ENCODE measurements around the gene RCOR1. TPM values are rescaled to one million over a fixed set of nuclear protein-coding genes. Genes with fewer than 3 reads are reported as not detected.

RCOR1 gene
- total RNA-seq, 1 donor from 2014 or later, result 25.2 TPM

DNA sequence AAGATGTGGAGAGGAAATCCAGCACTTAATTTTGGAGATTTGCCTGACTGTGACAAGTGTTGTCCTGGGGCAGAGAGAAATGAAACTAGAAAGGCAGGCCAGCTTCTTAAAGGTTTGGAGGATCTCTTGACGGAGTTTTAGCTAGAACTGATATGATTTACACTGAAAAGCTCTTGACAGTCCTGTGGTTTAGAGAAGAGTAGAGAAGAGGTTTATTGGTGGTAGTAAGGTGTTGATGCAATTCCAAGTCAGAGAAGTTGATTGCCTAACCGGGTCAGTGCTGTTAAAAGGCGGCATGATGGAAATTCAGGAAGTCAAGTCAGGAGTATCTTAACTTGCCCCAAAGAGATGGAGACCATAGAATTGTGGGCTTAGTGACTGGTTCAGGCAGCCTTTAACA lies 95.8 kb downstream of the RCOR1 start:
- Mint-ChIP-seq H3K27me3 (ENCODE audit: low read depth) (no peaks in the 10 kb centered on the region), H3K4me1 (ENCODE audit: low read depth) (peaks cover 14% of the 10 kb centered on the region), H3K27ac (ENCODE audit: unreplicated experiment) (no peak overlapping the region), H3K4me3 (ENCODE audit: unreplicated experiment) (no peak overlapping the region), H3K9me3 (ENCODE audit: low read depth) (no peaks in the 10 kb centered on the region), H3K36me3 (ENCODE audit: low read depth) (no peaks in the 10 kb centered on the region)
- no peak for DNase-seq (ENCODE audit: low spot score)
- TF ChIP-seq, protein P1, sequence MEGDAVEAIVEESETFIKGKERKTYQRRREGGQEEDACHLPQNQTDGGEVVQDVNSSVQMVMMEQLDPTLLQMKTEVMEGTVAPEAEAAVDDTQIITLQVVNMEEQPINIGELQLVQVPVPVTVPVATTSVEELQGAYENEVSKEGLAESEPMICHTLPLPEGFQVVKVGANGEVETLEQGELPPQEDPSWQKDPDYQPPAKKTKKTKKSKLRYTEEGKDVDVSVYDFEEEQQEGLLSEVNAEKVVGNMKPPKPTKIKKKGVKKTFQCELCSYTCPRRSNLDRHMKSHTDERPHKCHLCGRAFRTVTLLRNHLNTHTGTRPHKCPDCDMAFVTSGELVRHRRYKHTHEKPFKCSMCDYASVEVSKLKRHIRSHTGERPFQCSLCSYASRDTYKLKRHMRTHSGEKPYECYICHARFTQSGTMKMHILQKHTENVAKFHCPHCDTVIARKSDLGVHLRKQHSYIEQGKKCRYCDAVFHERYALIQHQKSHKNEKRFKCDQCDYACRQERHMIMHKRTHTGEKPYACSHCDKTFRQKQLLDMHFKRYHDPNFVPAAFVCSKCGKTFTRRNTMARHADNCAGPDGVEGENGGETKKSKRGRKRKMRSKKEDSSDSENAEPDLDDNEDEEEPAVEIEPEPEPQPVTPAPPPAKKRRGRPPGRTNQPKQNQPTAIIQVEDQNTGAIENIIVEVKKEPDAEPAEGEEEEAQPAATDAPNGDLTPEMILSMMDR (IDR thresholded peaks at IDR 0.05), result no peak

GRCh38 chr14:102690509-102691286 lies 98.2 kb downstream of the RCOR1 start:
- H3K9me3 Mint-ChIP-seq (ENCODE audit: low read depth), result no peaks in the 10 kb centered on the region
- peaks cover 33% of the 10 kb centered on the region for H3K4me1 Mint-ChIP-seq (ENCODE audit: low read depth)
- TF ChIP-seq, protein P1 (IDR thresholded peaks at IDR 0.05), result no peak
- H3K36me3 Mint-ChIP-seq (ENCODE audit: low read depth), result no peaks in the 10 kb centered on the region
- H3K27ac Mint-ChIP-seq (ENCODE audit: unreplicated experiment), result no peak overlapping the region
- H3K27me3 Mint-ChIP-seq (ENCODE audit: low read depth), result no peaks in the 10 kb centered on the region
- DNase-seq (ENCODE audit: low spot score), result no peak
- no peak overlapping the region for H3K4me3 Mint-ChIP-seq (ENCODE audit: unreplicated experiment)

- no peak overlapping the region for H3K27ac Mint-ChIP-seq (ENCODE audit: unreplicated experiment)
- no peak overlapping the region for H3K4me3 Mint-ChIP-seq (ENCODE audit: unreplicated experiment)
- peaks cover 42% of the 10 kb centered on the region for H3K4me1 Mint-ChIP-seq (ENCODE audit: low read depth)
- no peaks in the 10 kb centered on the region for H3K9me3 Mint-ChIP-seq (ENCODE audit: low read depth)
- TF ChIP-seq, protein P1 (IDR thresholded peaks at IDR 0.05), result no peak
- no peaks in the 10 kb centered on the region for H3K27me3 Mint-ChIP-seq (ENCODE audit: low read depth)
- DNase-seq (ENCODE audit: low spot score), result no peak
- no peaks in the 10 kb centered on the region for H3K36me3 Mint-ChIP-seq (ENCODE audit: low read depth)
These were observed 99.3 kb downstream of the RCOR1 start for GRCh38 chr14:102691763-102692162.

GRCh38 chr14:102692334-102692733 lies 99.9 kb downstream of the RCOR1 start:
- Mint-ChIP-seq H3K27me3 (ENCODE audit: low read depth) (no peaks in the 10 kb centered on the region), H3K27ac (ENCODE audit: unreplicated experiment) (no peak overlapping the region), H3K9me3 (ENCODE audit: low read depth) (no peaks in the 10 kb centered on the region), H3K4me1 (ENCODE audit: low read depth) (peaks cover 48% of the 10 kb centered on the region), H3K4me3 (ENCODE audit: unreplicated experiment) (no peak overlapping the region), H3K36me3 (ENCODE audit: low read depth) (no peaks in the 10 kb centered on the region)
- DNase-seq (ENCODE audit: low spot score), result no peak
- TF ChIP-seq, protein P1 (IDR thresholded peaks at IDR 0.05), result no peak

DNA sequence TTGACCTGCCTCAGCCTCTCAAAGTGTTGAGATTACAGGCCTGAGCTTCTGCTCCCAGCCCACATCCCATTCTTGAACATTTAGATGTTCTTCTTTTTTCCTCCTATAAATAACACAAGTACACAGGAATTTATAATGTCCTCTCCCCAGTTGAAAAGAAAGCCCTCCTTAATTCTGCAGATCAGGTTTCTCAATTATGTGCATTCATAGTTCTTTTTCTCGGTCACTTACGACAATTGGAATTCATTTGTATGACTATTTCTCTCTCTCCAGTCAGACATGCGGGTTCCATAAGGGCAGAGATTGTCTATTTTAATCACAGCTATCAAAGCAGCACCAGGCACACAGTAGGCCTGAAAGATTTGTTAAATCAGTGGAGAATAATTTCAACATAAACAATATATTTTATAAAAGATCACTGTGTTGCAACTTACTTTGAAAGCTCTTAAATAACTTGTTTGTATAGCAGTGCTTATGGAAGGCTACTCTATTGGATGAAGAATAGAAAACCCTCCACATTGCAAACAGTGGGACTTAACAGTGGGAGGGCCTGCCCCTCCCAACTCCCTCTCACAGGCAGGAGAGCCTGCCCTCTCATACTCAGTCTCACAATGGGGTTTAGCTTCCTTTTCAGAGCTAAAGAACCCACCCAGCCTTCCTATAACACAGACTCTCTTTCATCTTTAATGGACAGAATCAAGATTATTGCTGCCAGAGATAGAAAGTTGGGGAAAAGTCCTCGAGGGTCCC lies 100.7 kb downstream of the RCOR1 start:
- H3K36me3 Mint-ChIP-seq (ENCODE audit: low read depth), result no peaks in the 10 kb centered on the region
- H3K4me1 Mint-ChIP-seq (ENCODE audit: low read depth), result peaks cover 52% of the 10 kb centered on the region
- no peak for DNase-seq (ENCODE audit: low spot score)
- no peak overlapping the region for H3K27ac Mint-ChIP-seq (ENCODE audit: unreplicated experiment)
- H3K9me3 Mint-ChIP-seq (ENCODE audit: low read depth), result no peaks in the 10 kb centered on the region
- H3K27me3 Mint-ChIP-seq (ENCODE audit: low read depth), result no peaks in the 10 kb centered on the region
- no peak overlapping the region for H3K4me3 Mint-ChIP-seq (ENCODE audit: unreplicated experiment)
- TF ChIP-seq, protein P1 (IDR thresholded peaks at IDR 0.05), result no peak
